ENCODE results near the gene FANK1.

The FANK1 gene

GRCh38 chr10:125985557-125986240, 89.3 kb downstream of the FANK1 start:
- no peak for DNase-seq (ENCODE audit: low read depth)

GRCh38 chr10:125989791-125990190, 93.4 kb downstream of the FANK1 start:
- no peak for DNase-seq (ENCODE audit: low read depth)

- DNase-seq (ENCODE audit: low read depth) = no peak
Observed at GRCh38 chr10:125990974-125991373, 94.6 kb downstream of the FANK1 start.

GRCh38 chr10:125991392-125991791, 95.0 kb downstream of the FANK1 start:
- no peak for DNase-seq (ENCODE audit: low read depth)

GRCh38 chr10:125992254-125992653, 95.9 kb downstream of the FANK1 start:
- no peak for DNase-seq (ENCODE audit: low read depth)

- no peak for DNase-seq (ENCODE audit: low read depth)
Observed at GRCh38 chr10:125994601-125995000, 98.2 kb downstream of the FANK1 start.

- no peak for DNase-seq (ENCODE audit: low read depth)
Observed at GRCh38 chr10:125995726-125996304, 99.5 kb downstream of the FANK1 start.

GRCh38 chr10:125997586-125997985, 101.2 kb downstream of the FANK1 start:
- no peak for DNase-seq (ENCODE audit: low read depth)

GRCh38 chr10:125999694-126000093, 103.3 kb downstream of the FANK1 start:
- no peak for DNase-seq (ENCODE audit: low read depth)

- no peak for DNase-seq (ENCODE audit: low read depth)
Observed at GRCh38 chr10:126001576-126001975, 105.2 kb downstream of the FANK1 start.

- DNase-seq (ENCODE audit: low read depth) = no peak
Observed at GRCh38 chr10:126004752-126005151, 108.4 kb downstream of the FANK1 start.

GRCh38 chr10:126006264-126006663, 109.9 kb downstream of the FANK1 start:
- DNase-seq (ENCODE audit: low read depth) = no peak

GRCh38 chr10:126006906-126007305, 110.5 kb downstream of the FANK1 start:
- DNase-seq (ENCODE audit: low read depth) = no peak

- DNase-seq (ENCODE audit: low read depth) = no peak
Observed at GRCh38 chr10:126009650-126010049, 113.3 kb downstream of the FANK1 start.

- no peak for DNase-seq (ENCODE audit: low read depth)
Observed at GRCh38 chr10:126011995-126012394, 115.6 kb downstream of the FANK1 start.

GRCh38 chr10:126012485-126012884, 116.1 kb downstream of the FANK1 start:
- no peak for DNase-seq (ENCODE audit: low read depth)

GRCh38 chr10:126013489-126014281, 117.3 kb downstream of the FANK1 start:
- peak; percentile 4 for DNase-seq (ENCODE audit: low read depth)

GRCh38 chr10:126014309-126014708, 117.9 kb downstream of the FANK1 start:
- DNase-seq (ENCODE audit: low read depth) = no peak

- no peak for DNase-seq (ENCODE audit: low read depth)
Observed at GRCh38 chr10:126015413-126015812, 119.0 kb downstream of the FANK1 start.

GRCh38 chr10:126016156-126016805, 119.9 kb downstream of the FANK1 start:
- DNase-seq (ENCODE audit: low read depth) = no peak

- no peak for DNase-seq (ENCODE audit: low read depth)
Observed at GRCh38 chr10:126016882-126017281, 120.5 kb downstream of the FANK1 start.

- DNase-seq (ENCODE audit: low read depth) = no peak
Observed at GRCh38 chr10:126017961-126018560, 121.7 kb downstream of the FANK1 start.

All from activated T-cell treated with anti-CD3 and anti-CD28 coated beads for 1 hour (primary cell).